ENCODE data around the gene SMS.
A peak's percentile ranks its signal among the peaks of the same experiment; 100 is the strongest.
"Not testable (repeated sequence)": the region's sequence is repeated elsewhere in the genome, so short reads cannot be mapped to it uniquely, and the experiment has no call there.

Gene SMS

DNA sequence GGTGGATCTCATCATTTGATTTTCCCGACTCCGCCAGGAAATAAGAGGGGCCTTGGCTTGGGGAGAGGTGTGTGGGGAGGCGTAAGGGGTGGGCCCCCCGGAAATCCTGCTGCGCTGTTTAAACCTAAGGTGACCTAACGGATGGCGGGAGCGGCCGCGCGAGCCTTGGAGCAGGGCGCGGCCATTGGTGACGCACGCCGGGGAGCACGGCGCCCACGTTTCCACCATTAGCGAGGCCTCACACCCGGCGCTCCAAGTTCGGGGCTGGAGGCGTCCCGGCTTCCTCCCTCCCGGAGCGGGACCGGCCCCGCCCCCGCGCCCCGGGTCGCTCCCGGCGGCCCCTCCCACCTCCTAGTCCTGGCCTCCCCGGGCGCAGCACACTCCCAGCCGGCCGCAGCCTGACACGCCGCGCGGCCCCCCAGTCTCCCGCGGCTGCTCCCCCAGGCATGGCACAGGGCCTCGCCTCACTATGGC is at the start of gene SMS:
Gene SMS (plus strand): TSS at position 354 of the 474 bp plus-strand sequence. CDS start 116 bp downstream, at position 470.
- peak in 11 of 14 donors; percentile 4 to 62 (median 39) for DNase-seq

GRCh38 chrX:21905313-21905712 is 35.2 kb upstream of the SMS start:
- peak in 3 of 14 donors; percentile 0 to 1 (median 0) for DNase-seq

- DNase-seq, result no peak
These were observed 34.6 kb upstream of the SMS start for GRCh38 chrX:21905953-21906352.

DNA sequence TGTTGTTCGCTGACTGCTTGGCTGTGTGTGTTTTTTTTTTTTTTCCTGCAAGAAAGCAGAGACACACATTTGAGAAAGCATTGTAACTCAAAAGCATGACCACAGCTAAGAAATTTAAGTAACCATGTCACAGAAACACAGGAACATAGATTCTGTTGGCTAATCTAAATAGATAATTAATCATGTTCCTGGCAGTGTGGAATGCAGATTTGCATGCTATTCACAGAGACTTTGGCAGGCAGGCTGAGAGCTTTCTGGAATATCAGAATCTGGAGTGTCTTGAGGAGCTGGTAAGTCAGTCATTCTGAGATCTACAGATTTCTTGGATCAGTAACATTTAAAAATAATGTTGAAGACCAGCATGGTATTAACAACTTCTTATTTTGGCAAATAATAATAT is 33.2 kb upstream of the SMS start:
- DNase-seq, result no peak

- no peak for DNase-seq
These were observed 29.0 kb upstream of the SMS start for GRCh38 chrX:21911481-21911880.

- no peak for DNase-seq
These were observed 28.3 kb upstream of the SMS start for GRCh38 chrX:21912220-21912619.

DNA sequence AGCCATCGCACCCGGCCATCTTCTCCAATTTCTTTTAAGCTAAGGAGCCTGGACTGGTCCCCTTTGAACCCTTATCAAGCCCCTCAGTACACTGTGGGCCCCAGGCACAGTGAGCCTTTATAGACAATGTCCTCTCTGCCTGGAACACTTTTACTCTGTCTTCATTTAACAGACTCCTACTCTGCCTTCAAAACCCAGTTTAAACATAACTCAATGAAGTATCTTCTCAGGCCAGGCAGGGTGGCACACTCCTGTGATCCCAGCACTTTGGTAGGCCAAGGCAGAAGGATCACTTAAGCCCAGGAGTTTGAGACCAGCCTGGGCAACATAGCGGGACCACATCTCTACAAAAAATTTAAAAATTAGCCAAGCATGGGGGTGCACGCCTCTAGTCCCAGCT is 27.5 kb upstream of the SMS start:
- no peak for DNase-seq

DNA sequence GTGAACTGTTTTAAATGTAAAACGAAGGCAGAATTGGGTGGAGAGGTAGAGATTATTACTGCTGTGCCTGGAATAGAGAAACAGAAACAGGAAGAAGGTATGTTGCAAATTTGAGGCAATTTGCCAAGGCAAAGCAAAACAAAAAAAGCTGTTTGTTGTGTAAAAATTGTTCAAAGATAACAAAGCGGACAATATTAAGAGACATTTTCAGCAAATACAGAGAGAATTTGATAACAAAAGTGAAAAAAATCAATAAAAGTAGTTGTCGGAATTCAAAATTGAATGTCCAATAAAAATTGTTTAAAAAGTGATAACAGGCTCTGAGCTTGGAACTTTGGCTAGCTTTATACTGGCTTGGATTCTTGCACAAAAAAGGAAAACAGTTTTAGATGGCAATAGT is 14.4 kb upstream of the SMS start:
- DNase-seq, result no peak

DNA sequence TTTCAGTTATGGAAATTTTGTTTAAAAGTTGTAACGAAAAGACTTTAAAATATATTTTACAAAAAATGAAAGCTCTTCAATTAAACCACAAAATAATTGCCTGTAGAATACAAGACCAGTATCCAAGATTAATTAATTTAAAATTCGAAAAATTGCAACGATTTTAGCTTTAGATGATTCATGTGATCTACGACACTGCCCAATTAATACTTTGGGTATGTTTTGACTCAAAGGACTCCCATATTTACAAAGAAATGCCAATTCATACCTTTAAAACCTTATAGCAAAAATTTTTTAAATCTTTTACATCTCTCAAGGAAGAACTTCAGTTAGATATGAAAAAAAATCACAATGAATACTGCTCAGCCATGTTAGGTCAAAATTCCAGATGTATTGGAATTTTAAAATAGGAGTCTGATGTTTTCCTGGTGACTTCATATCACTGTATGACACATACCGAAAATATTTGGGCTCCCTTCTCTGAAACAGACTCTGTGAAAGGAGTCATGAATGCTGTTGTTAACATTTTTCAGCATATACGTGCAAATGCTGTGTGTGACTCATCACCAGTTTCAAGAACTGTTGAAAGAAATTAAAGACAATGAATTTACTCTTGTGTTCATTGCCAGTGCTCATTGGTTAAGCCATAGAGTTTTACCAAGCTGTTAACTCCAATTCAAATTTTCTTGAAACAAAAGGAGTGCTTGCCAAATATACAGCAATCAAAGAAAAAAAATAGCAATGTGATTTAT is 13.8 kb upstream of the SMS start:
- DNase-seq, result no peak

- no peak for DNase-seq
These were observed 11.3 kb upstream of the SMS start for GRCh38 chrX:21929209-21929608.

- no peak for DNase-seq
These were observed 9.5 kb upstream of the SMS start for GRCh38 chrX:21930986-21931385.

GRCh38 chrX:21932292-21933002 is 8.1 kb upstream of the SMS start:
- peak in 1 of 14 donors; percentile 4 for DNase-seq

DNA sequence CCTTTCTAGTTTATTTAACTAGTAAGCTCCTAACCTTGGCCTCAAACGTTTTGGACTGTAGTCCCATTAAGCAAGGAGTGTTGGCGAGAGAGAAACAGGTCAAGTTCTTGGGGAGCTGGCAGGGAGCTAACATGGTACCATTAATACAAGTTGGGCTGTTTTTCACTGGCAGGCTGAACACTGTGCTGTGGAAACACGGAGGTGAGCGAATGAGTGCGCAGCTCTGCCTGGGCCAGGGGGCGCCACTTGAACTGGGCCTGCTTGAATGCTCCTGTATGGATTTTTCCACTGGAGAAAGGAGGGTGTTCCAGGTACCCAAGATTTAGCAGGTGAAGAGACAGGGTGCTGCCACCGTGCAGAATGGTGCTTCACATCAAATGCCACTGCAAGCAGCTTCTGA is 7.4 kb upstream of the SMS start:
- DNase-seq, result no peak

- no peak for DNase-seq
These were observed 6.1 kb upstream of the SMS start for GRCh38 chrX:21934414-21934813.

- DNase-seq, result no peak
These were observed 603 bp upstream of the SMS start for GRCh38 chrX:21939906-21940305.

- no peak for DNase-seq
These were observed 3.1 kb downstream of the SMS start for GRCh38 chrX:21943460-21944135.

GRCh38 chrX:21944136-21944615 is 3.7 kb downstream of the SMS start:
- DNase-seq, result no peak

DNA sequence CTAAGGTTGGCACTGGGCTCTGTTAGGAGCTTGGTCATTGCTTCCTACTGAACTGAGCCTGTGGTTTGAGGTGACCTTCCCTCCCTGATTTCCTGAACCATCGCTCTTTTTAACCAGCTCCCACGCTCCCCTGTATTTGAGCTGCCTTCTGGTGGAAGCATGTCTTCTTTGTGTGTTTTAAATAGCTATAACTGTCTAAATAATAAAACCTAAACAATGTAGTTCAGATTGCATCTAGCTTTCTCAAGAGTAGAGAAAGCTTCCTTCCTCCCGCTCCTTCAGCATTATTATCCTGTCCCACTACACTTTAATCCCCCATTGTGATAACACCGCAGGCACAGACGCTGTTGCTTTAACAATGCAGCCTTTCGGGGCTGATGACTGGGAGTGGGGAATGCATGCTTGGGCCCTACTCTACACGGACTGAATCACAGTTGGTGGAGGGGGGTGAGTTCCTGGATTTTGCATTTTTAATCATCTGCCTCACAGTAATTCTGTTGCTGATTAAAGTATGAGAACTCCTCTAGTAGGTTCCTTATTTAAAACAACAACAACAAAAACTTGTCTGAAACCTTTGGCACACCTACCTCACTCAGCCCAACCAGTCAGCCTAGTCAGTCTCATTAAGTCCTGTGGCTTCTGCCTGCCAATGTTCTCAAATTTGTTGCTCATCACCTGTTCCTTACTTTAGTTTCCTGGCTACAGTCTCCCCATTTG is 6.6 kb downstream of the SMS start:
- peak in 2 of 14 donors; percentile 14 to 22 for DNase-seq

GRCh38 chrX:21947671-21948070 is 7.2 kb downstream of the SMS start:
- no peak for DNase-seq

- DNase-seq, result no peak
These were observed 8.5 kb downstream of the SMS start for GRCh38 chrX:21948897-21949578.

- no peak for DNase-seq
These were observed 9.2 kb downstream of the SMS start for GRCh38 chrX:21949689-21950088.

DNA sequence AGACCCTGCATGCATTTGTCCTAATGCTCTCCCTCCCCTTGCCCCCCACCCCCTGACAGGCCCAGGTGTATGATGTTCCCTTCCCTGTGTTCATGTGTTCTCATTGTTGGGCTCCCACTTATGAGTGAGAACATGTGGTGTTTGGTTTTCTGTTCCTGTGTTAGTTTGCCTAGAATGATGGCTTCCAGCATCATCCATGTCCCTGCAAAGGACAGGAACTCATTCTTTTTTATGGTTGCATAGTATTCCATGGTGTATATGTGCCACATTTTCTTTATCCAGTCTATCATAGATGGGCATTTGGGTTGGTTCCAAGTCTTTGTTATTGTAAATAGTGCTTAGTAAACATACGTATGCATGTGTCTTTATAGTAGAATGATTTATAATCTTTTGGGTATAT is 10.0 kb downstream of the SMS start:
- not testable (repeated sequence) for DNase-seq

Data from C1 segment of cervical spinal cord (tissue), 14 donors.